GM12874 (cell line): Measurements from ENCODE around the gene MTX2.

Experiments
- TF ChIP-seq, protein P1 (sequence below): IDR thresholded peaks from 2 replicates; pipeline ENCODE4 v1.5.1; 2011; ENCODE audit warnings: low read depth, mild to moderate bottlenecking, control low read depth, low read length, moderate library complexity; ENCODE audit not compliant: insufficient read depth

Gene MTX2

DNA sequence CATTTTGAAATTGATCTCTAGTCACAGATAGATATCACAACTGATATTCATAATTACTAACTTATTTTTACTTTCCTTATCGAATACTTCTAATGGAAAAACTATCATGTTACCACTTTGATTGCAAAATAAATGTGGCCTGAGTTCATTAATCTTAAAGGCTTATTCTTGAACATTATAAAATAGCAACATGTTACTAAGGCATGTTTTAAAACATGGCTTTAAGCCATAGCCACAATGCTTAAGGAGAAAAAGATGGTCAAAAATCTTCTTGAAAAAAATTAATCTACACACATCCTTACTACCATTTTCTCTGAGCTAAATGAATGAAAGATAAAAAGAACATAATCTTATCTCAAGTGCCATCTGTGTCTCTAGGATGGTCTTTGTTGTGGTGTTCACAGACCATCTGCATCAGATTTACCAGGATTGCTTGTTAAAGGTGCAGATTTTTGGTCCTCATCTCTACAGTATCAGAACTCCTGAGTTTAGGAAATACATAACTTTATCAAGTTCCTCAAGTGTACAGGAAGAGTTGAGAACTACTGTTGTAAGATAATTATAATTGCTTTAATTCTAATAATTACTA lies 15.3 kb downstream of the MTX2 start:
- TF ChIP-seq, protein P1, sequence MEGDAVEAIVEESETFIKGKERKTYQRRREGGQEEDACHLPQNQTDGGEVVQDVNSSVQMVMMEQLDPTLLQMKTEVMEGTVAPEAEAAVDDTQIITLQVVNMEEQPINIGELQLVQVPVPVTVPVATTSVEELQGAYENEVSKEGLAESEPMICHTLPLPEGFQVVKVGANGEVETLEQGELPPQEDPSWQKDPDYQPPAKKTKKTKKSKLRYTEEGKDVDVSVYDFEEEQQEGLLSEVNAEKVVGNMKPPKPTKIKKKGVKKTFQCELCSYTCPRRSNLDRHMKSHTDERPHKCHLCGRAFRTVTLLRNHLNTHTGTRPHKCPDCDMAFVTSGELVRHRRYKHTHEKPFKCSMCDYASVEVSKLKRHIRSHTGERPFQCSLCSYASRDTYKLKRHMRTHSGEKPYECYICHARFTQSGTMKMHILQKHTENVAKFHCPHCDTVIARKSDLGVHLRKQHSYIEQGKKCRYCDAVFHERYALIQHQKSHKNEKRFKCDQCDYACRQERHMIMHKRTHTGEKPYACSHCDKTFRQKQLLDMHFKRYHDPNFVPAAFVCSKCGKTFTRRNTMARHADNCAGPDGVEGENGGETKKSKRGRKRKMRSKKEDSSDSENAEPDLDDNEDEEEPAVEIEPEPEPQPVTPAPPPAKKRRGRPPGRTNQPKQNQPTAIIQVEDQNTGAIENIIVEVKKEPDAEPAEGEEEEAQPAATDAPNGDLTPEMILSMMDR: no peak

DNA sequence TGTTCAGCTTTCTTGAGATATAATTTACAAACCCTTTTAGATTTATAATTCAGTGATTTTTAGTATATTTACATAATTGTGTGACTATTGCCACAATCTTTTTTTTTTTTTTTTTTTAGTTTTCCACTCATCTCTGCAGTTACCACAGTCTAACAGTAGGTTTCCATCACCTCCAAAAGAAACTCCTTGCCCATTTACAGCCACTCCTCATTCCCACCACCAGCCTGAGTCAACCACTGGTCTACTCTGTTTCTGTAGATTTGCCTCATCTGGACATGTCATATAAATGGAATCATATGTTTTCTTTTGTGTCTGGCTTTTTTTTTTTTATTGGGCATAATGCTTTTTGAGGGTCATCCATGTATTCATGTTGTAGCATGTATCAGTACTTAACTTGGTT lies 16.1 kb downstream of the MTX2 start:
- TF ChIP-seq, protein P1: no peak

DNA sequence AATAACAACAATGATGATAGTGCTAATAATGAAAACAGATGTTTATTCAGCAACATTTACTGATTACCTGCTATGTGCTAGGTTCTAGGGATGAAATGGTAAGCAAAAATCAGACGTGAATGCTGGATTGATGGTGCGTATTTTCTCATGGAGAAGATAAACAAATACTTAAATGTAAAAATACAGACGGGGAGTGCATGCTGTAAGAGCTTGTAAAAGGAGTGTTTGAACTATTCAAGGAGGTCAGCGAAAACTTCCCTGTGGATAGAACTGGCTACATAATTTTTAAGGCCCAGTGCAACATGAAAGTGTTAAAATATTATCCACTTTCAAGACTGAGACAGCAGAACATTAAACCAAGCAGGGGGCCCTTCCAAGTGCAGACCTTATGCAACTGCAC lies 22.1 kb downstream of the MTX2 start:
- TF ChIP-seq, protein P1: no peak

DNA sequence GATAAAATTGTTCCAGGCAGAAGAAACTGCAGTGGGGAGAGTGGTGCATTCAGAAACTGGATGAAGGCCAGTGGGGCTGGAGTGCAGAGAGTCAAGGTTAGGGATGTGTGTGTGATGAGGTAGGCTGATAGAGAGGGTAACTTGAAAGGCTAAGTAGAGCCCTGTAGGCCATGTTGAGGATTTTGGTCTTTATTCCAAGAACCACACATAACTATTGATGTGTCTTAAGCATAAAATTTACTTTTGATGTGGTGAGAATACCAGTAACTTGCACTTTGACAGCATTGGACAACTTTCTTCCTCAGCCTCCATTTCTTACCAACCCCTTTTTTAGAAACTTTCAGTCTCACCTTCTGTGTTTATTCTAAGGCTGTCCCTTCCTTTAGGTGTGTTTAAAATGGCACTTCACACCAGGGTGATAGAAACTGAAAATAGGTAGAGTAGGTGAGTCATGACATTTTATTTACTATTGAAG lies 22.6 kb downstream of the MTX2 start:
- TF ChIP-seq, protein P1: no peak

DNA sequence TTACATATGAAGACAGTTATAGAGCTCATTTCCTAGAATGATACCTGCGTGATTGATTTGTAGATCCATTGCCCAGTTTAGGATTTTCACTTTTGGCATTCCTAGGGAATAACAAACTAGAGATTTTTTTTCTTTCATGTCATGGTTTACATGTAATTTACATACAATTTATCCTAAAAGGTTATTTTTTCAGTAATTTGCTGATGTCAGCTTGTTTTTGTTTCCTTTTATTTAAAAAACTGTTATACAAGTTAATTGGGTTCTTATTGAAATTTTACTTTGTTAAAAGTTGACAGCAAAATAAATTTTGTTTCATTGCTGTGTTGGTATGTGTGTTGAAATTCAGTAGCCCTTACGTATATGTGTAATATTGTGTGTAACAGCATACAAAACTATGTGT lies 23.4 kb downstream of the MTX2 start:
- TF ChIP-seq, protein P1: no peak

DNA sequence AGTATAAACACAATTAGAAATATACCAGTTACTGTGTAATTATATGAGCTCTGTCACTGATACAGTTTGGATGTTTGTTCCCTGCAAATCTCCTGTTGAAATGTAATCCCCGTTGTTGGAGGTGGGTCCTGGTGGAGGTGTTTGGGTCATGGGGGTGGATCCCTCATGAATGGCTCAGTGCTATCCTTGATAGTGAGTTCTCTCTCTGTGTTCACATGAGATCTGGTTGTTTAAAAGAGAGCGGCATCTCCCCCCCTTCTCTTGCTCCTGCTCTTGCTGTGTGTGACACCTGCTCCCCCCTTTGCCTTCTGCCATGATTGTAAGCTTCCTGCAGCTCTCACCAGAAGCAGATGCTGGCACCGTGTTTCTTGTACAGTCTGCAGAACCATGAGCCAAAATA lies 24.1 kb downstream of the MTX2 start:
- TF ChIP-seq, protein P1: no peak

DNA sequence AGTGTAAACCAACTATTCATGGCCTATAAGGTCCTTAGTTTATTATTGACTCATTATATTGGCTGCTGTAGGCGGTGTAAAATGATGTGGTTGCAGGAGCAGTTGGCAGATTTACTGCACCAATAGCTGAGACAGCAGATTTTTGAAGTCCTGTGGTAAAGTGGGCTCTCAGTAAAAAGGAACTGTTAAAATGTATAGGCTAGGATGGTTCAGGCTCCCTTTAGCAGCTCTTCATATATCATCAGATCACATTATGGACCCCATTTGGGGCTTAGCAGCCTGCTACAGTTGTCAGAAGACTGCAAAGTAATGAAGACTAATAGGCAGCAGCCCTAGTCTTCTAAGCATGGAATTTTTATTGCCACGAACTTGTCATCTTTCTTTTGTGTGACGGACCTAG lies 27.8 kb downstream of the MTX2 start:
- TF ChIP-seq, protein P1: no peak
